Measurements from ENCODE around the gene GLI1. TPM values are rescaled to one million over a fixed set of nuclear protein-coding genes. Genes with fewer than 3 reads are reported as not detected.

The GLI1 gene
- total RNA-seq, 1 experiment from 2014 or later: 1.9 TPM

GRCh38 chr12:57477710-57478681 is 18.4 kb downstream of the GLI1 start:
- no peak for DNase-seq
- H3K4me2 ChIP-seq (ENCODE audit: low read depth, low read length, poor library complexity, severe bottlenecking): peak overlapping the region; percentile 10
- H3K9ac ChIP-seq (ENCODE audit: low read length): peak overlapping the region; percentile 28

GRCh38 chr12:57479043-57479375 is 19.4 kb downstream of the GLI1 start:
- no peak overlapping the region for H3K4me3 ChIP-seq (ENCODE audit: low read length)
- H3K9ac ChIP-seq (ENCODE audit: low read length): no peak overlapping the region
- H3K4me2 ChIP-seq (ENCODE audit: low read depth, low read length, poor library complexity, severe bottlenecking): no peak overlapping the region
- H3K36me3 ChIP-seq (ENCODE audit: insufficient read depth, low read length): no peaks in the 10 kb centered on the region
- H3K79me2 ChIP-seq (ENCODE audit: low read length): no peaks in the 10 kb centered on the region
- H3K27me3 ChIP-seq (ENCODE audit: low read length): no peaks in the 10 kb centered on the region
- no peak overlapping the region for H2AFZ ChIP-seq (ENCODE audit: low read length)
- H3K9me3 ChIP-seq (ENCODE audit: low read length): no peaks in the 10 kb centered on the region
- H3K9me2 ChIP-seq (replicated peaks; ENCODE audit: insufficient read depth, low read length): no peaks in the 10 kb centered on the region
- H4K20me1 ChIP-seq (ENCODE audit: insufficient read depth, low read depth, low read length): no peaks in the 10 kb centered on the region
- H3K27ac ChIP-seq (ENCODE audit: low read length): no peak overlapping the region
- DNase-seq: no peak
- H3K4me1 ChIP-seq (ENCODE audit: low read length): peaks cover 21% of the 10 kb centered on the region

More at GRCh38 chr12:57477710-57478681, 18.4 kb downstream of the GLI1 start:
- Histone ChIP-seq H2AFZ (ENCODE audit: low read length) (peak overlapping the region; percentile 20; the same call in 1 of the 2 replicates), H3K9me3 (ENCODE audit: low read length) (no peaks in the 10 kb centered on the region), H3K27me3 (ENCODE audit: low read length) (no peaks in the 10 kb centered on the region), H4K20me1 (ENCODE audit: insufficient read depth, low read depth, low read length) (no peaks in the 10 kb centered on the region), H3K27ac (ENCODE audit: low read length) (no peak overlapping the region), H3K4me1 (ENCODE audit: low read length) (peaks cover 21% of the 10 kb centered on the region), H3K36me3 (ENCODE audit: insufficient read depth, low read length) (no peaks in the 10 kb centered on the region), H3K4me3 (ENCODE audit: low read length) (no peak overlapping the region), H3K79me2 (ENCODE audit: low read length) (no peaks in the 10 kb centered on the region), H3K9me2 (replicated peaks; ENCODE audit: insufficient read depth, low read length) (no peaks in the 10 kb centered on the region)

- no peak for DNase-seq
- Histone ChIP-seq H3K9me3 (ENCODE audit: low read length) (no peaks in the 10 kb centered on the region), H3K79me2 (ENCODE audit: low read length) (no peaks in the 10 kb centered on the region), H2AFZ (ENCODE audit: low read length) (no peak within 1 kb of the TSS; the same call in 1 of the 2 replicates), H3K36me3 (ENCODE audit: insufficient read depth, low read length) (no peaks in the 10 kb centered on the region), H3K4me1 (ENCODE audit: low read length) (peaks cover 21% of the 10 kb centered on the region), H3K4me2 (ENCODE audit: low read depth, low read length, poor library complexity, severe bottlenecking) (no peak within 1 kb of the TSS), H3K9me2 (replicated peaks; ENCODE audit: insufficient read depth, low read length) (no peaks in the 10 kb centered on the region), H4K20me1 (ENCODE audit: insufficient read depth, low read depth, low read length) (no peaks in the 10 kb centered on the region), H3K27ac (ENCODE audit: low read length) (no peak within 1 kb of the TSS), H3K27me3 (ENCODE audit: low read length) (no peaks in the 10 kb centered on the region), H3K4me3 (ENCODE audit: low read length) (no peak within 1 kb of the TSS), H3K9ac (ENCODE audit: low read length) (no peak within 1 kb of the TSS)
These were observed 20.0 kb downstream of the GLI1 start, which contains the start of gene ARHGAP9 for GRCh38 chr12:57479376-57480115. TSS of gene ARHGAP9 (minus strand) at chr12:57479866. CDS start at chr12:57479406, 460 bp downstream.

- H3K4me3 ChIP-seq (ENCODE audit: low read length): no peak overlapping the region
- no peak overlapping the region for H3K9ac ChIP-seq (ENCODE audit: low read length)
- no peaks in the 10 kb centered on the region for H3K9me3 ChIP-seq (ENCODE audit: low read length)
- no peaks in the 10 kb centered on the region for H3K79me2 ChIP-seq (ENCODE audit: low read length)
- peaks cover 21% of the 10 kb centered on the region for H3K4me1 ChIP-seq (ENCODE audit: low read length)
- no peak for DNase-seq
- H3K36me3 ChIP-seq (ENCODE audit: insufficient read depth, low read length): no peaks in the 10 kb centered on the region
- H4K20me1 ChIP-seq (ENCODE audit: insufficient read depth, low read depth, low read length): no peaks in the 10 kb centered on the region
- H3K27me3 ChIP-seq (ENCODE audit: low read length): no peaks in the 10 kb centered on the region
- no peak overlapping the region for H3K4me2 ChIP-seq (ENCODE audit: low read depth, low read length, poor library complexity, severe bottlenecking)
- no peak overlapping the region for H2AFZ ChIP-seq (ENCODE audit: low read length)
- H3K9me2 ChIP-seq (replicated peaks; ENCODE audit: insufficient read depth, low read length): no peaks in the 10 kb centered on the region
- no peak overlapping the region for H3K27ac ChIP-seq (ENCODE audit: low read length)
These were observed 22.1 kb downstream of the GLI1 start for GRCh38 chr12:57481671-57482070.

- Histone ChIP-seq H3K4me2 (ENCODE audit: low read depth, low read length, poor library complexity, severe bottlenecking) (no peak overlapping the region), H2AFZ (ENCODE audit: low read length) (no peak overlapping the region)
These were observed 23.9 kb downstream of the GLI1 start for GRCh38 chr12:57483466-57483865.

GRCh38 chr12:57485695-57486094 is 26.1 kb downstream of the GLI1 start:
- no peak for DNase-seq
- Histone ChIP-seq H3K9ac (ENCODE audit: low read length) (no peak overlapping the region), H3K27me3 (ENCODE audit: low read length) (no peaks in the 10 kb centered on the region), H3K27ac (ENCODE audit: low read length) (no peak overlapping the region), H3K79me2 (ENCODE audit: low read length) (peaks cover 26% of the 10 kb centered on the region), H3K4me3 (ENCODE audit: low read length) (no peak overlapping the region), H3K4me1 (ENCODE audit: low read length) (peaks cover 14% of the 10 kb centered on the region), H3K36me3 (ENCODE audit: insufficient read depth, low read length) (peaks cover 18% of the 10 kb centered on the region), H2AFZ (ENCODE audit: low read length) (peak overlapping the region; percentile 8; the same call in 1 of the 2 replicates), H4K20me1 (ENCODE audit: insufficient read depth, low read depth, low read length) (peaks cover 8% of the 10 kb centered on the region; the same call in 1 of the 2 replicates), H3K4me2 (ENCODE audit: low read depth, low read length, poor library complexity, severe bottlenecking) (no peak overlapping the region), H3K9me3 (ENCODE audit: low read length) (no peaks in the 10 kb centered on the region), H3K9me2 (replicated peaks; ENCODE audit: insufficient read depth, low read length) (no peaks in the 10 kb centered on the region)

More at GRCh38 chr12:57483466-57483865, 23.9 kb downstream of the GLI1 start:
- Histone ChIP-seq H3K4me1 (ENCODE audit: low read length) (peaks cover 11% of the 10 kb centered on the region), H3K9me3 (ENCODE audit: low read length) (no peaks in the 10 kb centered on the region), H3K36me3 (ENCODE audit: insufficient read depth, low read length) (no peaks in the 10 kb centered on the region), H3K9me2 (replicated peaks; ENCODE audit: insufficient read depth, low read length) (no peaks in the 10 kb centered on the region), H3K27ac (ENCODE audit: low read length) (no peak overlapping the region), H3K9ac (ENCODE audit: low read length) (no peak overlapping the region), H3K4me3 (ENCODE audit: low read length) (no peak overlapping the region), H3K27me3 (ENCODE audit: low read length) (no peaks in the 10 kb centered on the region), H4K20me1 (ENCODE audit: insufficient read depth, low read depth, low read length) (no peaks in the 10 kb centered on the region), H3K79me2 (ENCODE audit: low read length) (peaks cover 6% of the 10 kb centered on the region)
- no peak for DNase-seq

- Histone ChIP-seq H3K9me3 (ENCODE audit: low read length) (no peaks in the 10 kb centered on the region), H3K79me2 (ENCODE audit: low read length) (peaks cover 26% of the 10 kb centered on the region), H3K9me2 (replicated peaks; ENCODE audit: insufficient read depth, low read length) (no peaks in the 10 kb centered on the region), H2AFZ (ENCODE audit: low read length) (0 out of 2 replicates have a peak overlapping the region, but pooled peaks have one; percentile 21), H3K27ac (ENCODE audit: low read length) (no peak overlapping the region), H3K4me2 (ENCODE audit: low read depth, low read length, poor library complexity, severe bottlenecking) (peak overlapping the region; percentile 33), H3K27me3 (ENCODE audit: low read length) (no peaks in the 10 kb centered on the region), H3K4me3 (ENCODE audit: low read length) (peak overlapping the region; percentile 41; the same call in 1 of the 2 replicates), H3K9ac (ENCODE audit: low read length) (0 out of 2 replicates have a peak overlapping the region, but pooled peaks have one; percentile 5), H3K36me3 (ENCODE audit: insufficient read depth, low read length) (peaks cover 27% of the 10 kb centered on the region), H3K4me1 (ENCODE audit: low read length) (peaks cover 14% of the 10 kb centered on the region), H4K20me1 (ENCODE audit: insufficient read depth, low read depth, low read length) (peaks cover 8% of the 10 kb centered on the region; the same call in 1 of the 2 replicates)
- DNase-seq: no peak
These were observed 27.5 kb downstream of the GLI1 start for GRCh38 chr12:57487055-57487596.

All from Karpas-422 (cell line).